NT2/D1 (cell line): Measurements from ENCODE around the gene DPP6.

ENCODE experiments used
- SUZ12 ChIP-seq: IDR thresholded peaks from 2 replicates; pipeline ENCODE4 v1.6.1; 2011; ENCODE audit not compliant: insufficient read length, insufficient read depth; ENCODE audit errors: extremely low read depth
- YY1 ChIP-seq: IDR thresholded peaks from 2 replicates; pipeline ENCODE4 v1.6.1; 2011; ENCODE audit not compliant: insufficient read length, insufficient read depth
- ZNF274 ChIP-seq: IDR thresholded peaks from 2 replicates; pipeline ENCODE4 v1.6.1; 2011; ENCODE audit warnings: mild to moderate bottlenecking, low read depth, low read length

- TF ChIP-seq SUZ12 (no peak), ZNF274 (no peak), YY1 (no peak)
Observed at GRCh38 chr7:154504918-154505317, 452.7 kb downstream of the DPP6 start.
